Measurements from ENCODE around the gene LRRC37B. TPM values are rescaled to one million over a fixed set of nuclear protein-coding genes. Genes with fewer than 3 reads are reported as not detected.
"Not testable (repeated sequence)": the region's sequence is repeated elsewhere in the genome, so short reads cannot be mapped to it uniquely, and the experiment has no call there.

Gene LRRC37B
- total RNA-seq, 1 experiment from 2014 or later, result 8.8 TPM

GRCh38 chr17:32033223-32033622 is 26.0 kb downstream of the LRRC37B start:
- peaks cover 0 to 3% of the 10 kb centered on the region in 2 experiments; a peak in 2 of 4 replicates for H3K36me3 ChIP-seq (ENCODE audit: control insufficient read depth in 1 of 2, insufficient read depth in 2 of 2, low read length in 2 of 2)
- intact Hi-C loops (cut with micrococcal nuclease), result no loop called here
- TF ChIP-seq POLR2A (IDR thresholded peaks at IDR 0.05; ENCODE audit: borderline replicate concordance, extremely low read depth, insufficient read depth, insufficient read length) (no peak), ZBTB33 (IDR thresholded peaks at IDR 0.05; ENCODE audit: extremely low read depth, insufficient replicate concordance, low read length) (no peak)
- CTCF ChIA-PET, result no interaction called here
- ATAC-seq, result no peak
- no peak overlapping the region for H2AFZ ChIP-seq (ENCODE audit: low read depth, low read length, poor library complexity, severe bottlenecking)
- no peak for DNase-seq (ENCODE audit: low read depth, low spot score)
- RAD21 ChIA-PET (ENCODE audit: low non-redundant PET in 1 of 2, low total read pairs in 2 of 2, uncharacterized antibody in 2 of 2, unreplicated experiment in 2 of 2), result no interaction called here
- BruUV-seq (replicated peaks), result no TSS peak
- no peaks in the 10 kb centered on the region for H4K20me1 ChIP-seq (ENCODE audit: insufficient read depth)
- no peaks in the 10 kb centered on the region for H3K9me2 ChIP-seq (ENCODE audit: insufficient read depth)
- H3K79me2 ChIP-seq (ENCODE audit: insufficient read depth, low read length), result no peaks in the 10 kb centered on the region
- no peaks in the 10 kb centered on the region for H3K9me3 ChIP-seq (ENCODE audit: control insufficient read depth in 1 of 2, insufficient read depth in 1 of 2, low read depth in 1 of 2, low read length in 2 of 2)
- H3K4me1 ChIP-seq (ENCODE audit: control insufficient read depth in 1 of 2, insufficient read depth in 2 of 2, low read length in 2 of 2), result no peaks in the 10 kb centered on the region
- H3K4me3 ChIP-seq (replicated peaks in 1 of 2; ENCODE audit: low read depth in 1 of 2, low read length in 2 of 2), result no peak overlapping the region
- no peak overlapping the region for H3K4me2 ChIP-seq (ENCODE audit: low read length)
- POLR2A ChIA-PET, result interaction anchor here (0.7 kb wide), 1 partner anchor 681 kb away, joined by 3 read pairs; no protein-coding TSS in a partner anchor
- H3K9ac ChIP-seq (ENCODE audit: low read length), result no peak overlapping the region
- no peak overlapping the region for H3K27ac ChIP-seq (ENCODE audit: low read depth, low read length)
- H3K27me3 ChIP-seq (ENCODE audit: insufficient read depth, low read length), result no peaks in the 10 kb centered on the region

GRCh38 chr17:32033812-32034211 is 26.6 kb downstream of the LRRC37B start:
- H3K27me3 ChIP-seq (ENCODE audit: insufficient read depth, low read length); CTCF ChIA-PET; DNase-seq (ENCODE audit: low read depth, low spot score); RAD21 ChIA-PET (ENCODE audit: low non-redundant PET in 1 of 2, low total read pairs in 2 of 2, uncharacterized antibody in 2 of 2, unreplicated experiment in 2 of 2); H3K9me3 ChIP-seq (ENCODE audit: control insufficient read depth in 1 of 2, insufficient read depth in 1 of 2, low read depth in 1 of 2, low read length in 2 of 2); H3K79me2 ChIP-seq (ENCODE audit: insufficient read depth, low read length); H4K20me1 ChIP-seq (ENCODE audit: insufficient read depth); BruUV-seq (replicated peaks); H3K9ac ChIP-seq (ENCODE audit: low read length); H3K4me2 ChIP-seq (ENCODE audit: low read length); intact Hi-C loops (cut with micrococcal nuclease); H3K9me2 ChIP-seq (ENCODE audit: insufficient read depth); H3K36me3 ChIP-seq (ENCODE audit: control insufficient read depth in 1 of 2, insufficient read depth in 2 of 2, low read length in 2 of 2); H3K4me1 ChIP-seq (ENCODE audit: control insufficient read depth in 1 of 2, insufficient read depth in 2 of 2, low read length in 2 of 2); H2AFZ ChIP-seq (ENCODE audit: low read depth, low read length, poor library complexity, severe bottlenecking); H3K27ac ChIP-seq (ENCODE audit: low read depth, low read length); H3K4me3 ChIP-seq (replicated peaks in 1 of 2; ENCODE audit: low read depth in 1 of 2, low read length in 2 of 2); ATAC-seq: not testable (repeated sequence)
- POLR2A ChIA-PET, result interaction anchor here (0.7 kb wide), 1 partner anchor 682 kb away, joined by 3 read pairs; no protein-coding TSS in a partner anchor

GRCh38 chr17:32040246-32040645 is 33.1 kb downstream of the LRRC37B start:
- H3K4me2 ChIP-seq (ENCODE audit: low read length); H3K9ac ChIP-seq (ENCODE audit: low read length); CTCF ChIA-PET; POLR2A ChIA-PET; DNase-seq (ENCODE audit: low read depth, low spot score); H3K4me3 ChIP-seq (replicated peaks in 1 of 2; ENCODE audit: low read depth in 1 of 2, low read length in 2 of 2); H3K27ac ChIP-seq (ENCODE audit: low read depth, low read length); H3K9me2 ChIP-seq (ENCODE audit: insufficient read depth); H3K9me3 ChIP-seq (ENCODE audit: control insufficient read depth in 1 of 2, insufficient read depth in 1 of 2, low read depth in 1 of 2, low read length in 2 of 2); intact Hi-C loops (cut with micrococcal nuclease); H4K20me1 ChIP-seq (ENCODE audit: insufficient read depth); H2AFZ ChIP-seq (ENCODE audit: low read depth, low read length, poor library complexity, severe bottlenecking); BruUV-seq (replicated peaks); H3K4me1 ChIP-seq (ENCODE audit: control insufficient read depth in 1 of 2, insufficient read depth in 2 of 2, low read length in 2 of 2); H3K27me3 ChIP-seq (ENCODE audit: insufficient read depth, low read length); H3K36me3 ChIP-seq (ENCODE audit: control insufficient read depth in 1 of 2, insufficient read depth in 2 of 2, low read length in 2 of 2); H3K79me2 ChIP-seq (ENCODE audit: insufficient read depth, low read length); RAD21 ChIA-PET (ENCODE audit: low non-redundant PET in 1 of 2, low total read pairs in 2 of 2, uncharacterized antibody in 2 of 2, unreplicated experiment in 2 of 2); ATAC-seq: not testable (repeated sequence)

- CTCF ChIA-PET; H3K9me2 ChIP-seq (ENCODE audit: insufficient read depth); DNase-seq (ENCODE audit: low read depth, low spot score); H3K9me3 ChIP-seq (ENCODE audit: control insufficient read depth in 1 of 2, insufficient read depth in 1 of 2, low read depth in 1 of 2, low read length in 2 of 2); H3K4me3 ChIP-seq (replicated peaks in 1 of 2; ENCODE audit: low read depth in 1 of 2, low read length in 2 of 2); H3K27me3 ChIP-seq (ENCODE audit: insufficient read depth, low read length); ATAC-seq; RAD21 ChIA-PET (ENCODE audit: low non-redundant PET in 1 of 2, low total read pairs in 2 of 2, uncharacterized antibody in 2 of 2, unreplicated experiment in 2 of 2); H4K20me1 ChIP-seq (ENCODE audit: insufficient read depth); intact Hi-C loops (cut with micrococcal nuclease); H3K36me3 ChIP-seq (ENCODE audit: control insufficient read depth in 1 of 2, insufficient read depth in 2 of 2, low read length in 2 of 2); H3K79me2 ChIP-seq (ENCODE audit: insufficient read depth, low read length); H3K27ac ChIP-seq (ENCODE audit: low read depth, low read length); POLR2A ChIA-PET; H3K9ac ChIP-seq (ENCODE audit: low read length); BruUV-seq (replicated peaks); H3K4me2 ChIP-seq (ENCODE audit: low read length); H3K4me1 ChIP-seq (ENCODE audit: control insufficient read depth in 1 of 2, insufficient read depth in 2 of 2, low read length in 2 of 2); H2AFZ ChIP-seq (ENCODE audit: low read depth, low read length, poor library complexity, severe bottlenecking): not testable (repeated sequence)
Observed at GRCh38 chr17:32041306-32041875, 34.2 kb downstream of the LRRC37B start.

All from HCT116 (cell line).